Left lobe of liver (tissue), 2 donors: ENCODE data around the gene PODN. TPM values are rescaled to one million over a fixed set of nuclear protein-coding genes. Genes with fewer than 3 reads are reported as not detected.

Experiments
- ATAC-seq: fragments of 200-7000 bp; cut with Tn5 transposase; one replicate; pipeline ENCODE4 v1.9.1; 2020; ENCODE audit warnings: mild to moderate bottlenecking, moderate library complexity
- DNase-seq: peaks from one replicate; pipeline ENCODE4 v3.0.0-alpha.2; 2020; ENCODE audit warnings: low spot score
- total RNA-seq: library from RNA; stranded (reverse); gene quantifications from one replicate; pipeline ENCODE4 v1.2.1, GENCODE V29; 2021
- donor health status: DM: no; HTN: no; CAD: no; lungs with moderate emphysema.
- donor health status: DM: no; HTN: yes; CAD: no.

The PODN gene
- total RNA-seq: 3.0 TPM

GRCh38 chr1:53061859-53062707, at the start of gene PODN:
PODN (plus strand) TSS chr1:53062213; CDS start chr1:53069856, 7,643 bp downstream.
- DNase-seq: no peak
- ATAC-seq: peak; percentile 23

GRCh38 chr1:53014791-53015507, 47.1 kb upstream of the PODN start:
- peak; percentile 87 for ATAC-seq
- peak; percentile 61 for DNase-seq

GRCh38 chr1:53015508-53015860, 46.5 kb upstream of the PODN start:
- DNase-seq (no peak), ATAC-seq (no peak)

- DNase-seq (no peak), ATAC-seq (no peak)
Measured at GRCh38 chr1:53016705-53017104, 45.3 kb upstream of the PODN start.

GRCh38 chr1:53020588-53020987, 41.4 kb upstream of the PODN start:
- DNase-seq (no peak), ATAC-seq (no peak)

- DNase-seq (no peak), ATAC-seq (no peak)
Measured at GRCh38 chr1:53022179-53022578, 39.8 kb upstream of the PODN start.

- DNase-seq: no peak
- ATAC-seq: no peak
Measured at GRCh38 chr1:53023546-53023945, 38.5 kb upstream of the PODN start.

GRCh38 chr1:53024117-53024516, 37.9 kb upstream of the PODN start:
- no peak for DNase-seq
- no peak for ATAC-seq

- DNase-seq (peak; percentile 64), ATAC-seq (peak; percentile 84)
Measured at GRCh38 chr1:53025034-53025768, 36.8 kb upstream of the PODN start.

- no peak for ATAC-seq
- DNase-seq: no peak
Measured at GRCh38 chr1:53025769-53026112, 36.3 kb upstream of the PODN start.

GRCh38 chr1:53026254-53026653, 35.8 kb upstream of the PODN start:
- DNase-seq (no peak), ATAC-seq (no peak)

- no peak for DNase-seq
- no peak for ATAC-seq
Measured at GRCh38 chr1:53031732-53032131, 30.3 kb upstream of the PODN start.

GRCh38 chr1:53037159-53037558, 24.9 kb upstream of the PODN start:
- DNase-seq: no peak
- ATAC-seq: no peak

GRCh38 chr1:53038566-53038965, 23.4 kb upstream of the PODN start:
- no peak for DNase-seq
- ATAC-seq: no peak

GRCh38 chr1:53043271-53043670, 18.7 kb upstream of the PODN start:
- DNase-seq: no peak
- ATAC-seq: no peak

GRCh38 chr1:53044926-53045325, 17.1 kb upstream of the PODN start:
- ATAC-seq: no peak

GRCh38 chr1:53046930-53047329, 15.1 kb upstream of the PODN start:
- ATAC-seq (peak; percentile 81), DNase-seq (peak; percentile 58)

More at GRCh38 chr1:53044926-53045325, 17.1 kb upstream of the PODN start:
- DNase-seq: no peak

- ATAC-seq: peak; percentile 16
- no peak for DNase-seq
Measured at GRCh38 chr1:53047737-53048736, 14.0 kb upstream of the PODN start.

GRCh38 chr1:53048960-53049573, 12.9 kb upstream of the PODN start:
- ATAC-seq (no peak), DNase-seq (no peak)

- DNase-seq (no peak), ATAC-seq (no peak)
Measured at GRCh38 chr1:53049574-53049967, 12.4 kb upstream of the PODN start.
